HG03175 (cell line): ENCODE measurements around the gene IFNL2.
"Not testable (repeated sequence)": the region's sequence is repeated elsewhere in the genome, so short reads cannot be mapped to it uniquely, and the experiment has no call there.

Source experiments
- ATAC-seq: cut with Tn5 transposase; IDR thresholded peaks from one replicate; pipeline ENCODE4 v1.9.1; 2021; ENCODE audit warnings: mild to moderate bottlenecking, moderate library complexity; ENCODE audit not compliant: unreplicated experiment

IFNL2 gene

GRCh38 chr19:39268085-39268484 lies at the start of gene IFNL2:
Gene IFNL2 (plus strand): TSS chr19:39268396. CDS start chr19:39268569, 173 bp downstream.
- not testable (repeated sequence) for ATAC-seq

- not testable (repeated sequence) for ATAC-seq
These were observed 49.1 kb upstream of the IFNL2 start for GRCh38 chr19:39219108-39219507.

- ATAC-seq = no peak
These were observed 44.4 kb upstream of the IFNL2 start for GRCh38 chr19:39223703-39224279.

GRCh38 chr19:39224910-39225309 lies 43.3 kb upstream of the IFNL2 start:
- ATAC-seq = no peak

- ATAC-seq = no peak
These were observed 38.0 kb upstream of the IFNL2 start for GRCh38 chr19:39230096-39230764.

- no peak for ATAC-seq
These were observed 35.5 kb upstream of the IFNL2 start for GRCh38 chr19:39232708-39233107.

GRCh38 chr19:39236527-39236926 lies 31.7 kb upstream of the IFNL2 start:
- no peak for ATAC-seq

GRCh38 chr19:39237200-39238184 lies 30.7 kb upstream of the IFNL2 start:
- no peak for ATAC-seq

GRCh38 chr19:39238209-39238608 lies 30.0 kb upstream of the IFNL2 start:
- ATAC-seq = no peak

GRCh38 chr19:39238944-39239343 lies 29.3 kb upstream of the IFNL2 start:
- no peak for ATAC-seq

GRCh38 chr19:39240421-39240820 lies 27.8 kb upstream of the IFNL2 start:
- ATAC-seq = no peak

GRCh38 chr19:39243741-39244140 lies 24.5 kb upstream of the IFNL2 start:
- ATAC-seq = not testable (repeated sequence)

- not testable (repeated sequence) for ATAC-seq
These were observed 23.6 kb upstream of the IFNL2 start, which contains the start of gene IFNL3 for GRCh38 chr19:39244410-39245100. Gene IFNL3 (minus strand): TSS chr19:39245006. CDS start chr19:39244967, 39 bp downstream.

GRCh38 chr19:39245166-39245565 lies 23.0 kb upstream of the IFNL2 start:
- ATAC-seq = not testable (repeated sequence)

GRCh38 chr19:39246951-39247669 lies 21.1 kb upstream of the IFNL2 start:
- no peak for ATAC-seq

- no peak for ATAC-seq
These were observed 20.2 kb upstream of the IFNL2 start for GRCh38 chr19:39247701-39248664.

- ATAC-seq = no peak
These were observed 19.4 kb upstream of the IFNL2 start, which contains the start of gene IFNL4 for GRCh38 chr19:39248806-39249205. Gene IFNL4 (minus strand): TSS chr19:39248856.

- no peak for ATAC-seq
These were observed 17.1 kb upstream of the IFNL2 start for GRCh38 chr19:39251081-39251480.

- no peak for ATAC-seq
These were observed 16.4 kb upstream of the IFNL2 start for GRCh38 chr19:39251846-39252245.
